ENCODE measurements around the gene SCART1. TPM values are rescaled to one million over a fixed set of nuclear protein-coding genes. Genes with fewer than 3 reads are reported as not detected.
"Not testable (repeated sequence)": the region's sequence is repeated elsewhere in the genome, so short reads cannot be mapped to it uniquely, and the experiment has no call there.

Gene SCART1
- total and polyA plus RNA-seq, 2 experiments from 2014 or later, result 0.89 to 5.6 TPM

GRCh38 chr10:133489816-133490588, 36.3 kb downstream of the SCART1 start:
- Histone ChIP-seq H3K27ac (no peak overlapping the region), H3K4me1 (ENCODE audit: low read depth) (no peaks in the 10 kb centered on the region), H3K36me3 (no peaks in the 10 kb centered on the region), H3K4me3 (no peak overlapping the region), H3K9me3 (ENCODE audit: low read depth) (no peaks in the 10 kb centered on the region), H3K27me3 (no peaks in the 10 kb centered on the region)
- TF ChIP-seq CTCF (IDR thresholded peaks at IDR 0.05; ENCODE audit: low read depth, low read length), result no peak
- DNase-seq (ENCODE audit: low read depth in 1 of 2, low spot score in 1 of 2), result no peak

- DNase-seq (ENCODE audit: low read depth in 1 of 2, low spot score in 1 of 2); H3K9me3 ChIP-seq (ENCODE audit: low read depth); H3K27me3 ChIP-seq; H3K36me3 ChIP-seq; H3K4me1 ChIP-seq (ENCODE audit: low read depth); H3K27ac ChIP-seq; H3K4me3 ChIP-seq: not testable (repeated sequence)
Observed at GRCh38 chr10:133493562-133493961, 39.8 kb downstream of the SCART1 start.

GRCh38 chr10:133497363-133497762, 43.6 kb downstream of the SCART1 start:
- peak in 1 of 2 donors; percentile 21 for DNase-seq (ENCODE audit: low read depth in 1 of 2, low spot score in 1 of 2)
- peak; percentile 30 for TF ChIP-seq CTCF (IDR thresholded peaks at IDR 0.05; ENCODE audit: low read depth, low read length)

GRCh38 chr10:133499176-133499575, 45.4 kb downstream of the SCART1 start:
- not testable (repeated sequence) for H3K9me3 ChIP-seq (ENCODE audit: low read depth); H3K27me3 ChIP-seq; H3K4me1 ChIP-seq (ENCODE audit: low read depth); H3K36me3 ChIP-seq; H3K4me3 ChIP-seq; DNase-seq (ENCODE audit: low read depth in 1 of 2, low spot score in 1 of 2); H3K27ac ChIP-seq

More at GRCh38 chr10:133497363-133497762, 43.6 kb downstream of the SCART1 start:
- H3K4me1 ChIP-seq (ENCODE audit: low read depth); H3K9me3 ChIP-seq (ENCODE audit: low read depth); H3K36me3 ChIP-seq; H3K27ac ChIP-seq; H3K27me3 ChIP-seq; H3K4me3 ChIP-seq: not testable (repeated sequence)

GRCh38 chr10:133500897-133501296, 47.2 kb downstream of the SCART1 start:
- not testable (repeated sequence) for H3K27ac ChIP-seq; H3K27me3 ChIP-seq; H3K9me3 ChIP-seq (ENCODE audit: low read depth); DNase-seq (ENCODE audit: low read depth in 1 of 2, low spot score in 1 of 2); H3K4me3 ChIP-seq; H3K36me3 ChIP-seq; H3K4me1 ChIP-seq (ENCODE audit: low read depth)

GRCh38 chr10:133509700-133510099, 56.0 kb downstream of the SCART1 start:
- no peak for TF ChIP-seq CTCF (IDR thresholded peaks at IDR 0.05; ENCODE audit: low read depth, low read length)
- Histone ChIP-seq H3K27ac (no peak overlapping the region), H3K4me1 (ENCODE audit: low read depth) (no peaks in the 10 kb centered on the region), H3K36me3 (no peaks in the 10 kb centered on the region), H3K27me3 (no peaks in the 10 kb centered on the region), H3K9me3 (ENCODE audit: low read depth) (peaks cover 3% of the 10 kb centered on the region), H3K4me3 (no peak overlapping the region)
- no peak for DNase-seq (ENCODE audit: low read depth in 1 of 2, low spot score in 1 of 2)

- no peak for TF ChIP-seq CTCF (IDR thresholded peaks at IDR 0.05; ENCODE audit: low read depth, low read length)
- Histone ChIP-seq H3K27me3 (no peaks in the 10 kb centered on the region), H3K4me1 (ENCODE audit: low read depth) (no peaks in the 10 kb centered on the region), H3K4me3 (no peak overlapping the region), H3K36me3 (no peaks in the 10 kb centered on the region), H3K27ac (no peak overlapping the region), H3K9me3 (ENCODE audit: low read depth) (peaks cover 3% of the 10 kb centered on the region)
- no peak for DNase-seq (ENCODE audit: low read depth in 1 of 2, low spot score in 1 of 2)
Observed at GRCh38 chr10:133511408-133511807, 57.7 kb downstream of the SCART1 start.

Measured in cardiac muscle cell (in vitro differentiated cells and primary cell).